Fibroblast of skin of right biceps (primary cell): Measurements from ENCODE around the gene FRMD3.

ENCODE experiments used
- DNase-seq: peaks from one replicate; pipeline ENCODE4 v3.0.0-alpha.2; 2013

Gene FRMD3

DNA sequence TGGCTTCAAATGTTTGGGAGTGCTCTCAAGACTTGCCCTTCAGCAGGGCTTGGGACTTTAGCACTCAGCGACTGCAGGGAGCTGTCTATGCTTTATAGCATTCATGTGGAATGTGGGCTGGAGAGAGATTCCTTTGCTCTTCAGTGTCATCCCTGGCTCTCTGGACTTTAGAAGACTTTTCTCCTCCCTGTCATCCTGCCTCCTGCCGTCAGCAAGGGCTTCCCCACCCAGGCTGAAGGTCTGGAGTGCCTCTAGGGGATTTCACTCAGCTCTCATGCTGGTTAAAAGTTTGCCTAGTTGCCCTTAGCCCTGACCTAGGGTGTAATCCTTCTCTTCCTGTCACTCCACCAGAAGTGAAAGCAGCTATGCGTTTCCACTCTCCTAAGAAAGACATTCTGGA lies 210.9 kb downstream of the FRMD3 start:
- peak; percentile 38 for DNase-seq

DNA sequence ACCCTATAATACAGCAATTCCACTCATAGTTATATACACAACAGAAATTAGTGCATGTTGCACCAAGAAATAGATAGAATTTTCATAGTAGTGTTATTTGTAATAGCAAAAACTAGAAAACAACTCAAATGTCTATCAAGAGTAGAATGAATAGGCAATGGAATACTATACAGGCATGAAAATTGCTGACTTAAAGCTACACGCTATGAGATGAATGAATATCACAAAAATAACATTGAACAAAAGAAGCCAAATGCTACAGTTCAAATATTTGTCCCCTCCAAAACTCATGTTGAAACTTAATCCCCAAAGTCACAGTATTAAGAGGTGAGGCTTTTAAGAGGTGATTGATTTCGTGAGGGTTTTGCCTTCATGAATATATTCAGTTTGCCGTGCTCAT lies 215.1 kb downstream of the FRMD3 start:
- no peak for DNase-seq

- no peak for DNase-seq
Observed at GRCh38 chr9:83322438-83322837, 215.8 kb downstream of the FRMD3 start.

GRCh38 chr9:83317244-83317643 lies 221.0 kb downstream of the FRMD3 start:
- DNase-seq: no peak

- no peak for DNase-seq
Observed at GRCh38 chr9:83315649-83316048, 222.6 kb downstream of the FRMD3 start.

GRCh38 chr9:83313781-83314180 lies 224.4 kb downstream of the FRMD3 start:
- DNase-seq: no peak

DNA sequence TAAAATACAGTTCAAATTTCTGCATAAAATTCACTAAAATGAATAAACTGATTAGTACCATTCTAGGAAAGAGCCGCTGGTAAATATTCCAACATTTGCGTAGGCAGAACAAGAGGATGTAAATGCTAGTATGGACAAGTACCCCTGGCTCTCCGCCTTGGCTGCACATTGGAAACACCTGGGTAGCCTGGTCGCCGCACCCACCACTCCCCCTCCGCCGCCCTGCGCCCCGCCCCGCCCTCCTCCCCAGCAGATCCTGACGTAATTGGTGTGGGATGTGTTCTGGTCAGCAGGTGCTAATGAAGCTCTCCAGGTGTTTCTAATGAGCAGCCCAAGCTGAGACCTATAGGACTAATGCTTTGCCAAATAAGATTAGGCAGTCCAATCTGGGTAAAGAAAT lies 225.7 kb downstream of the FRMD3 start:
- DNase-seq: no peak

- peak; percentile 23 for DNase-seq
Observed at GRCh38 chr9:83307066-83307724, 231.0 kb downstream of the FRMD3 start.

DNA sequence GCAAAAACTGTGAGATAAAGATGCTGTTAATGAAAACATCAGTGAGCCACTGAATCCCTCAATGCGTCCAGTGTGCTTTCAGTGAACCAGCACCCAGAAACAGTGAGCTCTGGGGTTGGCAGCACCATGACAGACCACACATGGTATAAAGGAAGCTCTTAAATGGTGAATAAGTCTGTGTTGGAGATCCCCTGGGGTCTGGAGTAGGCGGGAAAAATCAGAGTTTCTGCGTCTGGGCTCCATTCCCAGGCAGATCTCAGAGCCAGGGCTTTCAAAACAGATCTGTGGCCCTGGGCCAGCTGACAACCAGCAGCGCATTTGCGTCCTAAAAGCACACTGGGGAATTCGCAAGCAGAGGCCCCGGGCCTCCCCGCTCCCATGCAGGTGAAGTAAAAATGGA lies 233.5 kb downstream of the FRMD3 start:
- DNase-seq: peak; percentile 94

DNA sequence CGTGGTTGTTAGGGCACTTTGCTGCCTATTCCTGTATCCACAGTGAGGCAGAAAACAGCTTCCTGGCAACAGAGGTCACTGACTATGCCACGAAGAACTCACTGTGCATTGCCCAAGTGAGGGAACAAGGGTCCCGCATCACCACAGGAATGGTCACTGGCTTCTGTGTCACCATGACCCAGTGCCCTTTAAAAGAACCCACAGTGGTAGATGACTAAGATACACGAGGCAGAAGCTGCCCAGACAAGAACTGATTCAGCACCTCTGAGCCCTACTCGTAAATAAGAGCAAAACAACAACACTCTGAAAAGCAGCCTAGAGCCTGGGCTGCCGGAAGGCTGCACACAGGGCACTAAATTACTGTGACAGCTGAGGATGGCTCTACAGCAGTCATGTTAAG lies 238.6 kb downstream of the FRMD3 start:
- DNase-seq: peak; percentile 50

- DNase-seq: no peak
Observed at GRCh38 chr9:83299094-83299493, 239.1 kb downstream of the FRMD3 start.

DNA sequence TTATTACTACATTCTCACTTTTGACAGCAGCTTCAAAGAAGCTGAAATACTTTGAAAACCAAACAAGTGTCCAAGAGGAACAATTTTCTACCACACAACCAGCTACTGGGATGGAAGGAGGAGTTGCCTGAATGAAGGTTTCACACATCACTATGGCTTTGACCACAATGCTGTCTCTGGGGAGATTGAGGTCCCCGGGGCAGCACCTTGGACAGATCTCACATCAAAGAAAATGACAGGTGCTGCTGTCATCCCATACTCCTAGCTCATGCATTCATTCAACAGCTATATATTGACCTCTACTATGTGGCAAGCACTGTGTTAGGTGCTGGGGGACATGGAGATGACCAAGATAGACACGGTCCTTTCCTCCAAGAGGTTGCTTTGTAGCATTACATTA lies 242.1 kb downstream of the FRMD3 start:
- DNase-seq: no peak

- no peak for DNase-seq
Observed at GRCh38 chr9:83294816-83295215, 243.4 kb downstream of the FRMD3 start.

GRCh38 chr9:83291196-83291595 lies 247.0 kb downstream of the FRMD3 start:
- no peak for DNase-seq

DNA sequence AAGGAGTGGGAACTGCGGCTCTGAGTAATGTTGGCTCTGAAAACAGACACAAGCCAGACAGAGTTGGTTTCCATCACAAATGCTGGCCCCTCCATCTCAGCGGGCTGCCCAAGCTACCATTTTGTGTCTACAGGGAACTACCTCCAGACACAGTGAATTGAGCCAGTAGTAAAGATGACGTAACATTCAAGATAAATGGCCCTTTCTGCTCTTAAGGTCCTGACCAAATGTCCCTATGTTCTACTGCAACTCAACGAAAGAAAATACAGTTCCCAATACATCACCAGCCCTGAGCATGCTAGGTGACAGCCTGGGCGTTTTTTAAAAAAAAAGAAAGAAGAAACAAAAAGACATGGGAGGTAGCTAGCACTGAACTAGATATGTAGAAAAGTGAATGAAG lies 247.5 kb downstream of the FRMD3 start:
- no peak for DNase-seq

DNA sequence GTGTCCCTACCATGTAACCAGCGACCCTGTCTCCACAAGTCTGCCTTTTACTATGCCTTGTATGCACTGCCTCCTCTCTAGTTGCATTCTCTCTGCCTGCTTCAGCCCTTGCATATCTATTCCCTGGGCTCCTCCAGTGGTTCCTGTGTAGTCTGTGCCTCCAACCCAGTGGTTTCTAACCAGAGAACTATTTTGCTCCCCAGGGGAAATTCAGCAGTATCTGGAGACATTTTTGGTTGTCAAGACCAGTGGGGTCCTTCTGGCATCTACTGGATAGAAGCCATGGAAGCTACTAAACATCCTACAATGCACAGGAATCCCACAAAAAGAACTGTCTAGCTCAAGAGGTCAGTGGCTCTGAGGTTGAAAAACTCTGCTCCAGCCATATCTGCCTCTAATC lies 251.2 kb downstream of the FRMD3 start:
- peak; percentile 59 for DNase-seq

DNA sequence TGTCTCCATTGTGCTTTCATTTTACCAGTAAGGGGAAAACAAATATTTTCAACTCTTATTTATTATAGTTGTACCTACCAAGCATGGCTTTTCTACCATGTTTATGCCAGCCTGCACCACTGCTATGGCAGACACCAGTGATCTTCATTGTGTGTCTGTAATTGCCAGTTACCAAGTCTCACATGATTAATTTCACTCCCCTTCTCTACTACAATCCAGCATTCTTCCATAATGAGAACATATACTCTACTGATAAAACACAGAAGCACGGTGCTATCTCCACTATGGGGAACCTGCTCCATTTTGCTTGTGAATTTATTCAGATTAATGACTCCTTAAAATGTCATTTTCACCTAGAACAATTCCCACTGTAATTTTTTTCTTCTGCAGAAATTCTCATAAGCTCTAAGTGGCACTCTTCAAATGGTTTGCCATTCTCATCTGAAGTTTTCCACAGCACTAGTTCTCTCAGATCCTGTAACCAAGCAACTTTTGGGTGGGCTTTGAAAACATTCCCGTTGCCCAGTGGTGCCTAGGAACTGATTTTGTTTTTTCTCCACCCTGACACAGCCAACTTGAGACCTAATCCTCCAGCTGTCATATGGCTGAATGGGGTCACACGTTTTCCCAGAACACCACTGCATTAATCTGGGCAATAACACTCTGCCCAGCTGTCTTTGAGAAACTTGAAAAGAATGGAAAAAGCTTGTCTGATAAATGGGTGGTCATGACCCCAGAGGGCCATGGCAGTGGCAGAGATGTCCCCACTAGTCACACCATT lies 252.6 kb downstream of the FRMD3 start:
- no peak for DNase-seq

DNA sequence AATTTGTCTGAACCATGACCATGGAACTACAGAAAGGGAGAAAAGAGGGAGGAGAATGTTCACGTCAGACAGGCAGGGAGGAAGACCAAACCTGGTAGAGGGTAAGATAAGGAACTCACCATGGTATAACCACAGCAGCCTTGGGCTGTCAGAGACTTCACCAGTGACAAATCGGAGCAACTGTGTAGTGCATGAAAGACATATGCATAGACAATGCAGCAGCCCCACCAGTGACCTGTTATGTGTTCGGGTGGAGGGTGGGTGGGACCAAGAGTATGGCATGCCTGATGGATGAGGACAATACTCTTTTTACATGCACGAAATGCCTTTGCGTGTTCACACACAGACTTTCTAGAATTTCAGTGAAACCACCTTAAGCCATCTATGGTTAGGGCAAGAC lies 253.5 kb downstream of the FRMD3 start:
- DNase-seq: no peak

- DNase-seq: no peak
Observed at GRCh38 chr9:83283528-83283927, 254.7 kb downstream of the FRMD3 start.

GRCh38 chr9:83281306-83282255 lies 256.6 kb downstream of the FRMD3 start:
- peak; percentile 88 for DNase-seq

DNA sequence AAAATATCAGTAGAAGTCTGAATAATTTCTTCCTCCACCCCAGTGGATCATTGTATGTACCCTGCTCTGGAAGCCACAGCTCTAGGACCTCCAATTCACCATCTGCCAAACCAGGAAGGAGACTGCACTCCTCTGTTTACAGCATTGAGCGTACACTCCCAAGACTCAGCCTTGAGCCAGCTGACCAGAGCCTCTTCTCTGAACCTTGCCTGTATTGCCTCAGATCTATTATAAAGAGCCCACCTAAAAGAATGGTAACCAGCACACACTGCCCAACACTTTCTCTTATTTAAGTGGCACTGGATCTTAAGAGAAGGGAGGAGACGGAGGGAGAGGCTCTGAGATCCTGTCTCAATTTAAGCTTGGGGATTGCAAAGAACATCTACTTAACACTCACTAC lies 257.4 kb downstream of the FRMD3 start:
- no peak for DNase-seq

- peak; percentile 76 for DNase-seq
Observed at GRCh38 chr9:83280268-83280667, 257.9 kb downstream of the FRMD3 start.

GRCh38 chr9:83274787-83275186 lies 263.4 kb downstream of the FRMD3 start:
- DNase-seq: no peak

- peak; percentile 3 for DNase-seq
Observed at GRCh38 chr9:83271665-83272071, 266.5 kb downstream of the FRMD3 start.
